ENCODE data around the gene HPCAL1.
"Not testable (repeated sequence)": the region's sequence is repeated elsewhere in the genome, so short reads cannot be mapped to it uniquely, and the experiment has no call there.

The HPCAL1 gene

GRCh38 chr2:10430886-10431622, 128.3 kb downstream of the HPCAL1 start:
- DNase-seq = no peak

GRCh38 chr2:10431797-10432196, 129.1 kb downstream of the HPCAL1 start:
- DNase-seq = no peak

GRCh38 chr2:10432311-10433181, 129.8 kb downstream of the HPCAL1 start:
- no peak for DNase-seq

- no peak for DNase-seq
Observed at GRCh38 chr2:10433264-10433946, 130.7 kb downstream of the HPCAL1 start.

- DNase-seq = no peak
Observed at GRCh38 chr2:10433947-10434885, 131.5 kb downstream of the HPCAL1 start.

GRCh38 chr2:10434886-10435819, 132.4 kb downstream of the HPCAL1 start:
- DNase-seq = peak; percentile 23

- no peak for DNase-seq
Observed at GRCh38 chr2:10435820-10436204, 133.1 kb downstream of the HPCAL1 start.

- DNase-seq = no peak
Observed at GRCh38 chr2:10436583-10437110, 133.9 kb downstream of the HPCAL1 start.

GRCh38 chr2:10437806-10438205, 135.1 kb downstream of the HPCAL1 start:
- DNase-seq = no peak

GRCh38 chr2:10438688-10439087, 136.0 kb downstream of the HPCAL1 start:
- DNase-seq = no peak

- no peak for DNase-seq
Observed at GRCh38 chr2:10439185-10439879, 136.6 kb downstream of the HPCAL1 start.

GRCh38 chr2:10439971-10440370, 137.3 kb downstream of the HPCAL1 start:
- no peak for DNase-seq

GRCh38 chr2:10440736-10441135, 138.0 kb downstream of the HPCAL1 start:
- no peak for DNase-seq

- no peak for DNase-seq
Observed at GRCh38 chr2:10441948-10442347, 139.2 kb downstream of the HPCAL1 start.

- not testable (repeated sequence) for DNase-seq
Observed at GRCh38 chr2:10442469-10443126, 139.9 kb downstream of the HPCAL1 start.

GRCh38 chr2:10444463-10444862, 141.8 kb downstream of the HPCAL1 start:
- no peak for DNase-seq

GRCh38 chr2:10446631-10447030, 143.9 kb downstream of the HPCAL1 start:
- no peak for DNase-seq

- DNase-seq = peak; percentile 52
Observed at GRCh38 chr2:10447300-10447894, 144.7 kb downstream of the HPCAL1 start.

- peak; percentile 98 for DNase-seq
Observed at GRCh38 chr2:10447895-10448575, 145.3 kb downstream of the HPCAL1 start, which contains the start of gene ODC1. Gene ODC1, minus strand, starts transcription at chr2:10448327. Its CDS starts 3,295 bp downstream, at chr2:10445032.
